GM19467 (cell line): ENCODE measurements around the gene POLR1B.
A peak's percentile ranks its signal among the peaks of the same experiment; 100 is the strongest.

Experiments
- ATAC-seq: cut with Tn5 transposase; IDR thresholded peaks from one replicate; pipeline ENCODE4 v1.9.1; 2021; ENCODE audit warnings: mild to moderate bottlenecking, moderate library complexity; ENCODE audit not compliant: unreplicated experiment

The POLR1B gene

GRCh38 chr2:112541315-112542122 is 746 bp upstream of the POLR1B start:
- ATAC-seq: peak; percentile 58

DNA sequence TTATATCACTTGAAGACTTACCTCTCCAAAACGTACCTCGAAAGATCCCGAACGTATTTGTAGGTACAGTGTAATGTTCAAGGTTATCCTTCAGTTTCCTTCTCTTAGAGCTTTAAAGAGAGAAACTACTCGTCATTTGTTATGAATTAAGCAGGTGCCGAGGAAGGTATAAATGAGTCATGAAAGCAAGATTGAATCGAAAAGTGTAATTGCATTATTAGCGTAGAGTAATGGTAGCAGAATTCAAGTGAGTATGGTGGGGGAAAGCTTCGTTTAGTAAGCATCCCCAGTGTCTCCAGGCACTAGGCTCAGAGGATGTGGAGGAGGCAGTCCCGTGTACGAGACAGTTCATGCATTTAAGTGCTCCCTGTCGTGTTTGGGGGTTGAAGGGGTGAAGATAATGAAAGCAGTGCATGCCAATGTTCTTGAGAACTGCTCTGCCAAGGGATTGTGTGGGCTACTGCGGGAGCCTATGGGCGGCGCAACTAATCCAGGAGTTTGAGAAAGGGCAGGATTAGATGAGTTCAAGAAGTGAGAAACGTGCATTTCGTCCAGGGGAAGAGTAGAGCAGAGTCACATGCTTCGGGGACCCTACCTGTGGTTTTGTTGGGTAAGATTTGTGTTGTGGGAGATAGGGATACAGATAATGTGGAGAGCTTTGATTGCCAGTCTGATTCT is 858 bp downstream of the POLR1B start:
- no peak for ATAC-seq

- ATAC-seq: no peak
These were observed 5.1 kb downstream of the POLR1B start for GRCh38 chr2:112547333-112547732.

GRCh38 chr2:112548980-112549379 is 6.7 kb downstream of the POLR1B start:
- ATAC-seq: no peak

DNA sequence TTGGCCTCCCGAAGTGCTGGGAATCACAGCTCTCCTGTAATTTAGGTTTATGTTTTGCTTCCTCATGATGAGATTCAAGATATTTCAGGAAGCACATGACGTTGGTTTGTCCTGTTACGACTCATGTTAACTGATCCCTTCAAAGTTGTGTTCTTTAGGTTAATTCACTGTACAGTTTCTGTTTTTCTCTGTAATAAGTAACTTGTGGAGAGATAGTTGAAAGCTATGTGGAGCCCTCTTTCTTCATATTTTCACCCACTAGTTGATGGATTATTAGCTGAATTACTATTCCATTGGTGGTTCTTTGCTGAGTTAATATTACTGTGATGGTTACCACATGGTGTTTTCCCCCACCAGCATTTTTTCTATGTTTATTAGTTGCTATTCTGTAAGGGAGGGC is 23.8 kb downstream of the POLR1B start:
- peak; percentile 69 for ATAC-seq

GRCh38 chr2:112566508-112566907 is 24.2 kb downstream of the POLR1B start:
- peak; percentile 29 for ATAC-seq

GRCh38 chr2:112572005-112572404 is 29.7 kb downstream of the POLR1B start:
- no peak for ATAC-seq

- no peak for ATAC-seq
These were observed 35.5 kb downstream of the POLR1B start for GRCh38 chr2:112577756-112578155.

DNA sequence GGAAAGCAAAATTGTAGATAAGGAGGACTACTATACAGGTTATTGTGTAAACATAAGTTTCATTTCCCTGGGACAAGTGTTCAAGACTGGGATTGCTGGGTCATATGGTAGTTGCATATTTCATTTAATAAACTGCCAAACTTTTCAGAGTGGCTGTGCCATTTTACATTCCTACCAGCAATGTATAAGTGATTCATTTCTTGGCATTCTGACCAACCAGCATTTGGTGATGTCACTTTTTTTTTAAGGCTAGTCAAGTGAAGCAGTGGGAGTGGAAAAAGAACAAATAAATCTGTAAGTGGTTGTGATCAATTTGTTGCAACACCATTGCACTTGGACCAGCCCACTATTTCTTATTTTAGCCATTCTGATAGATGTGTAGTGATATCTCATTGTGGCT is 37.0 kb downstream of the POLR1B start:
- ATAC-seq: no peak

GRCh38 chr2:112580084-112580483 is 37.8 kb downstream of the POLR1B start:
- ATAC-seq: no peak

GRCh38 chr2:112582314-112582746 is 40.1 kb downstream of the POLR1B start:
- no peak for ATAC-seq

- no peak for ATAC-seq
These were observed 41.4 kb downstream of the POLR1B start for GRCh38 chr2:112583497-112584133.

DNA sequence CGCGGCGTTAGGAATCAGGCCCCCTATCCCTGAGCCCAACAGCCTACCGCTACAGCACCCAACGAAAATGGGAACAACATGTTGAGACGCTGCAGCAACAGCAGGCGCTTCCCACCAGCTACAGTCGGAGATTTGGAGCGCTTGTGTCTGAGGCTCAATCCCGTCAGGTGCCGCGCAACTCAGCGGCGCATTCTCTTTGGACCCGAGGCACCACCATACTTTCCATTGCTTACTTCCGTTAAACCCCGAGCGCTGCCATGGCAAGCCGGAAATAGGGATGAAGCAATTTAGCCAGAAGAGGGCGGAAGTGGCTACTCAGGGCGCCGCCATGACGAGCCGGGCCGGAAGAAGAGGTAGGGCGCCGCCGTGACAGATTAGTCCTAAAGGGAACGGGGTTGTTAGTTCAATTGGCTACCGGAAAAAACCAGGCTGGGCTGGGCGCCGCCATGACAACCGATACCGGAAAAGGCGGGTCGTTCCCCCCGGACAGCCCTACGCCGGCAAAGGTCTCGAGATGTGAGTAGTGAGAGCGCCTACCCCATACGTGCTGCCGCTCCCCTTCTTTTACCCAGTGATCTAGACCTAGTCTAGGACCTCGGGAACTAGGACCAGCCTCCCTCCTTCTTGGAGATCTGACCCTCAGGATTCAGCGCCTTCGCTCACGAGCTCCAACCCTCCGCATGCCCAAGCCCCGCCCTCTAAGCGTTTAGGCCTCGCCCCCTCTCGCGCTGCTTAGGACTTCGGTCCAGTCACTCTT is 42.0 kb downstream of the POLR1B start, which contains the start of gene CHCHD5:
TSS of gene CHCHD5 (plus strand) at position 476 of the 757 bp plus-strand sequence. CDS start at position 515, 39 bp downstream.
- peak; percentile 83 for ATAC-seq

GRCh38 chr2:112584891-112585250 is 42.6 kb downstream of the POLR1B start:
- no peak for ATAC-seq

- no peak for ATAC-seq
These were observed 43.1 kb downstream of the POLR1B start for GRCh38 chr2:112585400-112585799.

GRCh38 chr2:112585873-112586464 is 43.7 kb downstream of the POLR1B start:
- ATAC-seq: no peak

- no peak for ATAC-seq
These were observed 46.4 kb downstream of the POLR1B start for GRCh38 chr2:112588611-112589045.

DNA sequence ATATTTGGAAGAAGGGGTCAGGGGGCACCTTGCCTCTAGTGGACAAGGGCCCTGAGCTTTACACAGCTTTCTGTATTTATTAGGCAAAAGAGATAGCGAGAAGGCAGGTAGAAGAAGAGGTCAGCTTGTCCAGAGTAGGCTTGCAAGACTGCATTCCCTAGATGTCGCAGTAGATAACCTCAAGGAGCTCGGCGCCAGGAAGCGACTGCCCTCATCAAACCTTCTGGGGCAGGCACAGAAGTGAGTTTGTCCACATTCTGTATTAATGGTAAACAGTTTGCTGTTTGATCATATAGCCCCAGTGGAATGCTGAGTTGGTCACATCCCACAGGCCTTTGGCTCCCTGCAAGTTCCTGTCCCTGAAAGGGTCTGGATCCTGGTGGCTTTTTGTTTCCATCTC is 49.1 kb downstream of the POLR1B start:
- ATAC-seq: no peak

DNA sequence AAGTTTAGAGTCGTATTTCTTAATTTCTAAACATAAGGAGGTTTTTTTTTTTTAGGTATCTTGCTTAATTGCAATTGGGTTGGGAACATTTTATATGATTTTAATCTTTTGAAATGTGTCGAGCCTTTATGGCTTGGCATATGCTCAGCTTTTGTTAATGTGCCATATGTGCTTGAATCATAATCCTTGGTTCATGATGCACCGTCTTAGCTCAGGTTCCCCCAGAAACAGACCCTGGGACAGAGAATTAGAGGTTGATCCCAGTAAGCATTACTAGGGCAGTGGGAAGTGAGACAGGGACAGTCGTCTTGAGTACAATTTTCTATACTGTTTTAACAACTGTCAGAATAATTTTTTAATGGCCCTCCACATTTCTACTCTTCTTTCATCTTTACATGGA is 51.5 kb downstream of the POLR1B start:
- no peak for ATAC-seq

GRCh38 chr2:112597537-112598322 is 55.5 kb downstream of the POLR1B start:
- no peak for ATAC-seq
